HG03060 (cell line): ENCODE results near the gene RENBP.

ENCODE experiments used
- ATAC-seq: cut with Tn5 transposase; IDR thresholded peaks from one replicate; pipeline ENCODE4 v1.9.1; 2021; ENCODE audit warnings: low read depth, moderate number of reproducible peaks; ENCODE audit not compliant: unreplicated experiment

The RENBP gene

GRCh38 chrX:153937056-153937455 is 7.4 kb downstream of the RENBP start:
- no peak for ATAC-seq

GRCh38 chrX:153935326-153935851 is 9.1 kb downstream of the RENBP start:
- no peak for ATAC-seq

GRCh38 chrX:153934762-153935325 is 9.6 kb downstream of the RENBP start, which contains the start of gene NAA10:
TSS of gene NAA10 (minus strand) at chrX:153935037. CDS start at chrX:153934904, 133 bp downstream.
- no peak for ATAC-seq

DNA sequence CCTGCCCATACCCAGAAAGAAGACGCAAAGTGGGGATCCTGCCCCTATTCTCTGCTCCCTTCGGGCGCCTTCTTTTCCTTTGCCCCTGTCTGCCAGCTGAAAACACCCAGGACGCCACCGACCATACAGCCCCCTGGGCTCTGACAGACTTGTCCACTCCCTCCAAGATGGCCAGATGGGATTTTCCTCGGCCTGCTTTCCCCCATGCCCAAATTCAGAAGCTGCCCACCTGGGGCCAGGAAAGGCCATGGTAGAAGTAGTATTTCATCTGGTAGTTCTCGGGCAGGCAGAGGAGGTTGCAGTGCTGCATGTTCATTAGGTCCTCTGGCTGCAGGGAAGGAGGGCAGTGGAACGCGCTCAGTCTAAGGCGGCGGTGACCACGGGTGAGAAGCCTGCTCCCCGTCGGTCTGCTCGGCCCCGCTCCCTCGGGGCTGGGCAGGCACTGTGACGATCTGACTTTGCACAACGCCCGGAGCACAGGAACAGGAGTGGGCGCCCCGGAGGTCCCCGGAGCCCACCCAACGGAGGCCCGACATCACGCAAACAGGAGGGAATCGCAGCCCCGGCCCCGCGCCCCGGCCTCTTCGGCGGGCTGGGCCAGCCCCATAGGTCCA is 10.2 kb downstream of the RENBP start:
- ATAC-seq = no peak

GRCh38 chrX:153933748-153934147 is 10.7 kb downstream of the RENBP start:
- ATAC-seq = no peak

GRCh38 chrX:153932220-153932915 is 12.1 kb downstream of the RENBP start:
- no peak for ATAC-seq

- ATAC-seq = no peak
Measured at GRCh38 chrX:153931748-153932147, 12.7 kb downstream of the RENBP start.

DNA sequence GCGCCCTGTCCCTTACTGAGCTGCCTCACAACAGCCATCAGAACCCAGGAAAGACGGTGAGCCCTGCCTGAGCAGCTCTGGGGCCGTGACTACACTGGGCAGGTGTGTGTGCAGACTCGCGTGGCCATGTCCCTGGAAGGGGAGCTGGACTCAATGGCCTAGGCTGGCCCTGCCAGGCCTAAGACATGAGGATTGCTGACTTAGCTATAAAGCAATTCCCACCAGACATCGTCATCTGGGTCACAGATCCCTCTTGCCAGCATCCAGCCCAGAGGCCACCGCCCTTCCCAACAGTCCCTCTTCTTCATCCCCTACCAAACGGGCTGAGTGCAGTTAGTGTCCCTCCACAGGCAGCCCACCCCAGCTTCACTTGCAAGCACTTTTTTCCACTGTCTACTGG is 13.3 kb downstream of the RENBP start:
- no peak for ATAC-seq

DNA sequence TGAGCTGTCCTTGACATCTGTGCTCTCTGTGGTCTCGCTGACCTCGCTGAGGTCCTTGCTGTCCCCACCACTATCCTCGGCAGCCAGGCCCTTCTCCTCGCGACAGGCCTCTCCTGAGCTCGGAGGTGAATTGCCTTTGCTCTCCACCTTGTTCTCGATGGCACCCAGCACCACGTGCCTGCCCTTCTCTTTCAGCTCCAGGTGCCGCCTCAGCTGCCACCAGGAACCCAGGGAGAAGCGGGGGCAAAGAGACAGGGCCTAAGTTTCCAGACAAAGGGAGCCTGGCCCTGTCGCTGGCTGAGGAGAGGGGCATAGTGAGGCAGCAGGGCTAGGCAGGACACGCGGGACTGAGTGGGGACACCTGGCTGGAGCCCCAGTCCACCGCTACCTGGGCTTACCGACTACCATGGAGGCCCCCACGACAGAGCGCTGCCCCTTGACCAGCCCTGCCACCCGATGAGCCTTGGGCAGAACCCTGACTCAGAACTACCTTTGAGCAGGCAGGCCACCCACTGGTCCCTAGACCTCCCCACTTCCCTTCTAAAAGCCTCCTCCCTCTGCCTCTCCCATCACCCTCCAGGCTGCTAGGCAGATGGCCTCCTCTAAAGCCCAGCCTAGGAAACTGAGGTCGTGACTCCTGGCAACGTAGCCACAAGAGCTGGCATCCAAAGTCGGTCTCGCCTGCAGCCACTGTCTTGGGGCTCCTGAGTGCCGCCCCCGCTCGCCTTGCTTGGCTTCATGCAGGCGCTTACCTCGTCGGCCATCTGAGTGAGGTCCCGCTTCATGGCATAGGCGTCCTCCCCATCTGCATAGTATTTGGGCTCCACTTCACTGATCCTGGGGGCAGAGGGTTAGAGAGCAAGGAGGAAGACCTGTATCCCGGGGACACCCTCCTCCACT is 14.2 kb downstream of the RENBP start:
- ATAC-seq = no peak

DNA sequence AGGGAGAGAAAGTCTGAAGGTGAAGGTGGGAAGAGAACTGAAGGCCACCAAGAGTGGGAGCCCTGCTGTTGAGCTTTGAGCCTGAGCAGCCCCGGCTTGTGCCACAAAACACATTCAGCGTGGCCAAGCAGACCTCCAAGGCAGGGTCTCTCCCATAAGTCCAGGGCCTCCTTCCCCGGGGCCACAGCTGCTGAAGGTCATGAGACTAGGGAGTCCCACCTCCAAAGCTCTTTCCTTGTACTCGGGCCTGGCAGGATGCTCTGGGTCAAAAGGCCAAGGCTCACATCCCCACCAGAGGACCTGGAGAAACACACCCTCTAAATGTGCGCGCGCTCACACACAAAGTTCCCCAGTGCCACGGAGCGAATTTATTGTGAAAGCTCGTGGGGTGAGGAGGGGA is 14.9 kb downstream of the RENBP start:
- ATAC-seq = no peak

DNA sequence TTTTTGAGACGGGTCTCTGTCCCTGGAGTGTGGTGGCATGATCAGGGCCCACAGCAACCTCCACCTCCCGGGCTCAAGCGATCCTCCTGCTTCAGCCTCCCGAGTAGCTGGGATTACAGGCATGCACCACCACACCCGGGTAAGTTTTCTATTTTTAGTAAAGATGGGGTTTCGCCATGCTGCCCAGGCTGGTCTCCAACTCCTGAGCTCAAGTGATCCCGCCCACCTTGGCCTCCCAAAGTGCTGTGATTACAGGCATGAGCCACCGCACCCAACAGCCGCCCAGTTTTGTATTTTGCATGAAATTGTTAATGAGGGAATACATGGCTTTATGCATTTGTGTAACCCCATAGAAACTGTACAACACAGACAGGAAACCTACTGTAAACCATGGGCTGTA is 15.6 kb downstream of the RENBP start:
- no peak for ATAC-seq

GRCh38 chrX:153927922-153928760 is 16.3 kb downstream of the RENBP start:
- peak; percentile 62 for ATAC-seq

DNA sequence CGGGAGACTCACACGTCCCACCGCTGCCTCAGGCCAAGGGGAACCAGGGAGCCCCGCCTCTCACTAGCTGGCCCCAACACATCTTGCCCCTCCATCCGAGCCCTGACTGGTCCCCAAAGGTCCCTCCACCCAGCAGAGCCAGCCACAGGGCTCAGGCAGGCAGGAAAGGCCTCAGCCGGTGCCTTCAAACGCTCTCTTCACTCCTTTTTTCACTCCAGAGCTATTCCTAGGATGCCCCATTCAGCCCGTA is 16.8 kb downstream of the RENBP start:
- no peak for ATAC-seq

DNA sequence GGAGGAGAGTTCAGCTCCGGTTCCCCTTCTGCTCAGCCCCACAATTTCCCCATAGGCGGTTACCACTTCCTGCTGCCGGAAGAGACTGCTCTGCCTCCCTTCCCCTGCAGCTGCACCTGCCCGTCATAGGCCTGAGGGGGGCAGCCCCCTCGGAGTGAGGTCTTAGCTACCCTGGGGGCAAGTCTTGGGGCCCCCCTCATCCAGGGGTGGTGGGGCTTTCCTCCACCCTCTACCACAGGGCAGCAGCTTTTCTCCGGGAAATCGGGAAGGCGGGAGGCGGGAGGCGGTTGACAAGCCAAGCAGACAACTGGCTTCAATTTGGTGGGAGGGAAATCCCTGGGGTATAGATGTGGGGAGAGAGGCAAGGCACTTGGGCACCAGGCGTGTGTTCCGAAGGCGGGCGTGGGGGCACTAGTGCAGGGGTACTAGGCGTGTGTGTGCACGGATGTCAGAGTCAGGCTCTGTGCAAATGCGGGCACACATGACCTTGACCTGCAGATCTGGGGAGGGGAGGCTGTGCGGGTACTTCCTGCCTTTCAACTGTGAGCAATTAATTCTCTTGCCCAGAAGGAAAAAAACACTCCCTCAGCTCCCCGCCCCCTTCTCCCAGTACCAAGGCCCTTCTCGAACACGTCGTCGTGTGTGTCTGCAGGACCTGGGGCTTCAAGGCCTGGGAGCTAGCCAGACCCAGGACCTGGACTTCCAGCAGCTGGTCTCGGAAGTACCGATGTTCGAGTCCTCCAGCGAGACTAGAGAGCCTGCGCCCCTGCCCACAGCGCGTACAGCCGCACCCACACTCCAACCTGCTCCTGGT is 17.4 kb downstream of the RENBP start:
- no peak for ATAC-seq

- ATAC-seq = no peak
Measured at GRCh38 chrX:153926552-153926857, 17.9 kb downstream of the RENBP start.

DNA sequence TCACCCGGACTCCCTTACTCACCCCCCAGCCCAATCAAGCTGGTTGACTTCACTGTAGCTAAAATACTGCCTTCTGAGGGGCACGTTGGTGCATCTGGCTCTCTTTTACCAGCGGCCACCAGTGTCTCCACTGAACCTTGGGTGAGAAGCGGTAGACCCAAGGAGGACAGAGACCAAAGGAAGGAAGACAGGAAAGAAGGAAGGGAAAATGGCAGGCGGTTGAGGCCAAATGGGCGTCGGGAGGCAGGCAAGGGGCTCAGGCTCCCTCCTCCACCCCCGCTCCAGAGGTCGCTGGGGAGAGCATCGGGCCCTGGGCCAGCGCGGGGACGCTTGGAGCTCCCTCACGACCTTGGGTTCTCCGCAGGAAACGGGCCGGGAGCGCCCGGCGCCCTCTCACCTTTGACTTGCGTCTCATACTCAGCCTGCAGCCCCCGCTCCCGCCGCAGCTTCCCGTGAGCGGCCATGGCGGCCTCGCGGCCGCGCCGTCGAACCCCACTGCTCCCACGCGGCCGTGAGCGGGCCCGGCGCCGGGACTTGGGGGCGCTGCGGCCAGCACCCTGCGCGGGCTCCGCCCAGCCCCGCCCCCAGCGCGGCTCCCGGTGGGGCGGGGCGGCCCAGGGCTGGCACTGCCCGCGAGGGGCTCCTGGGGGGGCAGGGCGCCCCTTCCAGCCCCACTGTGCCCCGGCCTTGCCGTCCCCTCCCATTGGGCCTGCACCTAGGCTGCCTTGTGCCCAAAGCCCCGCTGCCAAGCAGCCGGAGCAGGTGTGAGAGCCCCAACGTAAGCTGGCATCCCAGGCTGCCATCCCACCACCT is 18.5 kb downstream of the RENBP start, which contains the start of gene ARHGAP4:
Gene ARHGAP4, minus strand, starts transcription at position 526 of the 813 bp plus-strand sequence. Its CDS starts 62 bp downstream, at position 464.
- no peak for ATAC-seq

DNA sequence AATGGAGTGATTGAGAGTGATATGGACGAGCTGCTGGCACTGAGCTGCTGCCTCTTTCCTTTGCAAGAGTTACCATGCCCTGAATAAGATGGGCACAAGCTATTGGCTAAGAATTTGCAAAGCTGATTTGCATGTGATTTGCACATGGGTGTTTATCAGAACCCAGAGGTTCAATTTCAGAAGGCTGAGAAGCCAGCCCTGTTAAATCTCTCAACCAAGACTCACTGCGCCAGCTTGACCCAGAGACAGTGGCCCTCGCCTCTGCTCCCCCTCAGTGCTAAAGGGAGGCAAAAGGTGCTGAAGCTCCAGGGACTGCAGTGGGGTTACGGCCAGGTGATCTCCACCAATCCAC is 19.1 kb downstream of the RENBP start:
- no peak for ATAC-seq

DNA sequence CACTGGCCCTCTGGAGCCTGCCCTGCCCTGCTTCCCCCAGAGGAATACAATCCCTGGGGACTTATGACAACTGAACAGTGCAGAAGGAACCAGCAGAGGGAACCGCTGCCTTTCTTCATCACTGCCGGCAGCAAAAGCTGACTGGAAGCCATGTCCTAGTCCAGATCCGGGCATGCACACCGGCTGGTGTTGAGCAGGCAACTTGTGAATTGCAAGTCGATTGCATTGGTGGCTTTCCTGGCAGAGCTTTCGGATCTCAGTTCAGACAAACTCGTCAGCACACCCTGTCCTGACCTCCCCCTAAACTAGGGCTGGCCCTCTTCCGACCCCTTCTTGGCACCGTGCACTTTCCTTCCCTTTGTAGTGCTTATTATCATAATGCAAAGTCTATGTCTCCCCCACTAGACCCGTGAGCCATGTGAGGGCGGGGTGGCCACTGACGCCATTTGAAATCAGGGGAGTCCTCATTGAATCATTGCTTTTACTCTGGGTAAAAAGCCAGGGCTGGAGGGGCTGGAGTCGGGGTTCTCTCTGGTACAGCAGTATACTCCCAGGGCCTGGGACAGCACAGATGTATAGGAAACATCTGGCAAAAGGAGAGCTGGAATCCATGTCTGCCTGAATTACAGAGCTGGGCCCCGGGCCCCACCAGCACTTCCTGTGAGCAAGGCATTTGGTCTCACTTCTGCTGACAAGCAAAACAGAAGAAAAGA is 20.1 kb downstream of the RENBP start:
- no peak for ATAC-seq
